ENCODE measurements around the gene TNS2.
"Not testable (repeated sequence)": the region's sequence is repeated elsewhere in the genome, so short reads cannot be mapped to it uniquely, and the experiment has no call there.

The TNS2 gene

GRCh38 chr12:53049571-53050318, at the start of gene TNS2:
TSS of gene TNS2 (plus strand) at chr12:53050065. CDS start at chr12:53050186, 121 bp downstream.
- no peak for DNase-seq

- DNase-seq: no peak
These were observed 45.7 kb upstream of the TNS2 start for GRCh38 chr12:53004178-53004577.

- DNase-seq: peak; percentile 24 to 35 (median 29)
These were observed 45.3 kb upstream of the TNS2 start for GRCh38 chr12:53004582-53004981.

- no peak for DNase-seq
These were observed 44.5 kb upstream of the TNS2 start for GRCh38 chr12:53005215-53005985.

- peak; percentile 100 for DNase-seq
These were observed 43.7 kb upstream of the TNS2 start, which contains the start of gene EIF4B for GRCh38 chr12:53005986-53006809. TSS of gene EIF4B (plus strand) at chr12:53006456. CDS start at chr12:53006484, 28 bp downstream.

- DNase-seq: peak; percentile 77 to 90 (median 83)
These were observed 43.0 kb upstream of the TNS2 start for GRCh38 chr12:53006810-53007309.

- no peak for DNase-seq
These were observed 42.5 kb upstream of the TNS2 start for GRCh38 chr12:53007343-53007742.

- DNase-seq: not testable (repeated sequence)
These were observed 41.1 kb upstream of the TNS2 start for GRCh38 chr12:53008760-53009159.

GRCh38 chr12:53010955-53011354, 38.9 kb upstream of the TNS2 start:
- no peak for DNase-seq

GRCh38 chr12:53011889-53012288, 38.0 kb upstream of the TNS2 start:
- DNase-seq: no peak

GRCh38 chr12:53012928-53013327, 36.9 kb upstream of the TNS2 start:
- DNase-seq: no peak

GRCh38 chr12:53014709-53015108, 35.2 kb upstream of the TNS2 start:
- DNase-seq: no peak

- no peak for DNase-seq
These were observed 24.6 kb upstream of the TNS2 start for GRCh38 chr12:53025250-53025649.

GRCh38 chr12:53027014-53027413, 22.9 kb upstream of the TNS2 start:
- DNase-seq: not testable (repeated sequence)

- DNase-seq: no peak
These were observed 18.2 kb upstream of the TNS2 start for GRCh38 chr12:53031616-53032015.

- not testable (repeated sequence) for DNase-seq
These were observed 16.0 kb upstream of the TNS2 start for GRCh38 chr12:53033832-53034231.

GRCh38 chr12:53034459-53034858, 15.4 kb upstream of the TNS2 start:
- DNase-seq: no peak

GRCh38 chr12:53036802-53037201, 13.1 kb upstream of the TNS2 start:
- DNase-seq: no peak

GRCh38 chr12:53039851-53040250, 10.0 kb upstream of the TNS2 start:
- DNase-seq: no peak

- DNase-seq: no peak
These were observed 7.0 kb upstream of the TNS2 start for GRCh38 chr12:53042607-53043454.

- DNase-seq: no peak
These were observed 5.7 kb upstream of the TNS2 start for GRCh38 chr12:53044052-53044581.

Measured in suppressor macrophage treated with lipopolysaccharide for 1 hour (primary cell).